ENCODE measurements around the gene PRR15. TPM values are rescaled to one million over a fixed set of nuclear protein-coding genes. Genes with fewer than 3 reads are reported as not detected.

Gene PRR15
- total RNA-seq, 1 donor from 2014 or later = 13.0 TPM

DNA sequence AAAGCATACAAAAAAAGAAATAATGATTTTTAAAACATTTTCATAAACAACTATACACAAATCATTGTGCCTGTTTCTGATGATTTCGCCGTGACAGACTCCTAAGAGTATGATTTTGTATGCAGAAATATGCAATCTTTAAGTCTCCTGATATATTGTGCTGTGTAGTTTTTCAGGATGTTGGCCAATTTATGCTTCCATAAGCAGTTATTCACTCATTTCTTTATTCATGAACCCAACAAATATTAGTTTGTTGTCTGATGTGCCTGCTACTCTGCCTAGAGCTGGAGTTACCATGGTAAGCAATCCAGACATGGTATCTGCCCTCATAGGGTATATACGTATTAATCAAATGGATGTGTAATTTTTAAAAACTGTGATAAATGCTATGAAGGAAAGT is 40.4 kb downstream of the PRR15 start:
- Mint-ChIP-seq H3K9me3 (ENCODE audit: low read depth) (no peaks in the 10 kb centered on the region), H3K27ac (no peak overlapping the region), H3K36me3 (ENCODE audit: insufficient read depth) (no peaks in the 10 kb centered on the region), H3K4me1 (ENCODE audit: low read depth) (peaks cover 28% of the 10 kb centered on the region), H3K4me3 (ENCODE audit: low read depth) (no peak overlapping the region), H3K27me3 (no peaks in the 10 kb centered on the region)
- TF ChIP-seq, protein P1, sequence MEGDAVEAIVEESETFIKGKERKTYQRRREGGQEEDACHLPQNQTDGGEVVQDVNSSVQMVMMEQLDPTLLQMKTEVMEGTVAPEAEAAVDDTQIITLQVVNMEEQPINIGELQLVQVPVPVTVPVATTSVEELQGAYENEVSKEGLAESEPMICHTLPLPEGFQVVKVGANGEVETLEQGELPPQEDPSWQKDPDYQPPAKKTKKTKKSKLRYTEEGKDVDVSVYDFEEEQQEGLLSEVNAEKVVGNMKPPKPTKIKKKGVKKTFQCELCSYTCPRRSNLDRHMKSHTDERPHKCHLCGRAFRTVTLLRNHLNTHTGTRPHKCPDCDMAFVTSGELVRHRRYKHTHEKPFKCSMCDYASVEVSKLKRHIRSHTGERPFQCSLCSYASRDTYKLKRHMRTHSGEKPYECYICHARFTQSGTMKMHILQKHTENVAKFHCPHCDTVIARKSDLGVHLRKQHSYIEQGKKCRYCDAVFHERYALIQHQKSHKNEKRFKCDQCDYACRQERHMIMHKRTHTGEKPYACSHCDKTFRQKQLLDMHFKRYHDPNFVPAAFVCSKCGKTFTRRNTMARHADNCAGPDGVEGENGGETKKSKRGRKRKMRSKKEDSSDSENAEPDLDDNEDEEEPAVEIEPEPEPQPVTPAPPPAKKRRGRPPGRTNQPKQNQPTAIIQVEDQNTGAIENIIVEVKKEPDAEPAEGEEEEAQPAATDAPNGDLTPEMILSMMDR (IDR thresholded peaks at IDR 0.05; ENCODE audit: unreplicated experiment) = no peak
- no peak for DNase-seq (ENCODE audit: low spot score, unreplicated experiment)

DNA sequence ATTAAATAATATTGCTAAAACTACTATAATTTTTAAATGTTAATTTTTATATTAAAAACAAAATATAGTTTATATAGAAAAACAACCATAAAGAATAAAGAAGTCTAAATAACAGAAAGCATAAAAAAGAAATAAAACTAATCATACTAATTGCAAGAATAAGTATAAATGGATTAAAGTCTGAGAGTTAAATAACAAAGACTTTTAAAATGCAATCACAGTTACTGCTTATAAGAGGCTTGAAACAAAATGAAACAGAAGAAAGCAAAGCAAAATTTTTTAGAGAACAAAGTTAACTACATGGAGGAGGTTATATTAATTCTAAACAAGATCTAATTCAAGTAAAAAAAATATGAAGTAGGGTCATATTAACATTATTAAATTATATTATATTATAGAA is 41.1 kb downstream of the PRR15 start:
- Mint-ChIP-seq H3K9me3 (ENCODE audit: low read depth) (no peaks in the 10 kb centered on the region), H3K4me3 (ENCODE audit: low read depth) (no peak overlapping the region), H3K27me3 (no peaks in the 10 kb centered on the region), H3K4me1 (ENCODE audit: low read depth) (peaks cover 31% of the 10 kb centered on the region), H3K27ac (no peak overlapping the region), H3K36me3 (ENCODE audit: insufficient read depth) (no peaks in the 10 kb centered on the region)
- no peak for DNase-seq (ENCODE audit: low spot score, unreplicated experiment)
- TF ChIP-seq, protein P1 (IDR thresholded peaks at IDR 0.05; ENCODE audit: unreplicated experiment) = no peak

DNA sequence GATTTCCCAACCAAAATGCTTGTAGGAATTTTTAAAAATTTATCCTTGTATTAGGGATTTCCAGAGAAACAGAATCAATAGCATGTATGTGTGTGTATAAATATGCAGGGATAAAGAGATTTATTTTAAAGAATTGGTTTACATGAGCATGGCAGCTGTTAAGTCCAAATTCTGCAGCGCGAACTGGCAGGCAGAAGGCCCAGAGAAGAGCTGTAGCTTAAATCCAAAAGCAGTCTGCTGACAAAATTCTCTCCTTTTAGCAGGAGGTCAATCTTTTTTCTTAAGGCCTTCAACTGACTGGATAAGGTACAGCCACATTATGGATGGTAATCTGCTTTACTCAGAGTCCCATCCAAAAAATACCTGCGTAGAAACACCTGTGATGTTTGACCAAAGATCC is 42.0 kb downstream of the PRR15 start:
- H3K4me3 Mint-ChIP-seq (ENCODE audit: low read depth) = no peak overlapping the region
- TF ChIP-seq, protein P1 (IDR thresholded peaks at IDR 0.05; ENCODE audit: unreplicated experiment) = no peak
- no peaks in the 10 kb centered on the region for H3K27me3 Mint-ChIP-seq
- peak overlapping the region; percentile 20 for H3K27ac Mint-ChIP-seq
- H3K36me3 Mint-ChIP-seq (ENCODE audit: insufficient read depth) = no peaks in the 10 kb centered on the region
- DNase-seq (ENCODE audit: low spot score, unreplicated experiment) = no peak
- H3K9me3 Mint-ChIP-seq (ENCODE audit: low read depth) = no peaks in the 10 kb centered on the region
- H3K4me1 Mint-ChIP-seq (ENCODE audit: low read depth) = peaks cover 34% of the 10 kb centered on the region

DNA sequence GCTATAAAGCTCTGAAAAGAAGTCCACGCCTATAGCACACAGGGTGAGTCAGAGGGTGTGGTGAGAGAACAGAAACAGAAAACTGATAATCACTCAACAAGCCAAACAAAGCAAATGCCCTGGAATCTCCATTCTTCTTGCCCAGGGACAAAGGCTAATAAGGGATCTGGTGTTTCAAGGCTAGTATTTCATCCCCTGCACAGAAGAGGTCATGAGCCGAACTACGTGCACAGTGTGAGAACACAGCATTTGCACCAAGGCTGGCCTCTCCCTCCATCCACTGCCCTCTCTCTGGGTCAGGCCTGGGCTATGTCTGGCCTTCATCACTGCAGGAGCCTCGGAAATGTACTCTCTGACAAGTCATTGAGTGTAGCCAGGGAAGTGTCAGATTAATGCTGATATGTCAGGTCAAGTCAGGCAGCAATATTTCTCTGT is 42.7 kb downstream of the PRR15 start:
- Mint-ChIP-seq H3K27ac (peak overlapping the region; percentile 91), H3K4me1 (ENCODE audit: low read depth) (peaks cover 34% of the 10 kb centered on the region), H3K9me3 (ENCODE audit: low read depth) (no peaks in the 10 kb centered on the region), H3K36me3 (ENCODE audit: insufficient read depth) (no peaks in the 10 kb centered on the region), H3K4me3 (ENCODE audit: low read depth) (no peak overlapping the region), H3K27me3 (no peaks in the 10 kb centered on the region)
- DNase-seq (ENCODE audit: low spot score, unreplicated experiment) = no peak
- TF ChIP-seq, protein P1 (IDR thresholded peaks at IDR 0.05; ENCODE audit: unreplicated experiment) = no peak

DNA sequence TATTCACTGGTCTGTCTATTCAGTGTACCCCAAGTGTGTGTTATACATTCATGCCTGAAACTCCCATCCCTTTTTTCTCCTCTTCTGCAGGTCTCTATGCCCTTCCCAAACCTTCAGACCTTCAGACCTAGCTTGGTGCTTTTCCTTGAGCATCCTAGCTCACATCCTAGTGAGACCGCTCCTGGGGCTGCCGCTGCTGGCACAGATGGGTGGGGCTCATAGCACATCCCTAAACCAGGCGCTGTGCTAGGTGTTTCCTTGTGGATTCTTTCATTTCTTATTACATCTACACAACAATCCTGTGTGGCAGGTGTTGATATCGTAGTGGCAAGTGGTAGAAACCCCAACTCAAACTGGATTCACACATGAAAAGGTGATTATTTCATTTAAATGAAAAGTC is 43.2 kb downstream of the PRR15 start:
- peaks cover 34% of the 10 kb centered on the region for H3K4me1 Mint-ChIP-seq (ENCODE audit: low read depth)
- no peak overlapping the region for H3K4me3 Mint-ChIP-seq (ENCODE audit: low read depth)
- DNase-seq (ENCODE audit: low spot score, unreplicated experiment) = no peak
- H3K9me3 Mint-ChIP-seq (ENCODE audit: low read depth) = no peaks in the 10 kb centered on the region
- no peaks in the 10 kb centered on the region for H3K36me3 Mint-ChIP-seq (ENCODE audit: insufficient read depth)
- TF ChIP-seq, protein P1 (IDR thresholded peaks at IDR 0.05; ENCODE audit: unreplicated experiment) = no peak
- H3K27me3 Mint-ChIP-seq = no peaks in the 10 kb centered on the region
- H3K27ac Mint-ChIP-seq = peak overlapping the region; percentile 91

Data from progenitor cell of endocrine pancreas (in vitro differentiated cells).